HG03064 (cell line): Measurements from ENCODE around the gene PTH1R.
"Not testable (repeated sequence)": the region's sequence is repeated elsewhere in the genome, so short reads cannot be mapped to it uniquely, and the experiment has no call there.

ENCODE experiments used
- ATAC-seq: cut with Tn5 transposase; IDR thresholded peaks from one replicate; pipeline ENCODE4 v1.9.1; 2021; ENCODE audit warnings: low read depth; ENCODE audit not compliant: unreplicated experiment

PTH1R gene

GRCh38 chr3:46908986-46909534, 31.5 kb downstream of the PTH1R start:
- no peak for ATAC-seq

GRCh38 chr3:46909535-46910161, 32.1 kb downstream of the PTH1R start:
- no peak for ATAC-seq

- no peak for ATAC-seq
These were observed 32.7 kb downstream of the PTH1R start for GRCh38 chr3:46910166-46910760.

- not testable (repeated sequence) for ATAC-seq
These were observed 33.4 kb downstream of the PTH1R start for GRCh38 chr3:46910914-46911313.

- no peak for ATAC-seq
These were observed 35.5 kb downstream of the PTH1R start for GRCh38 chr3:46912986-46913385.

GRCh38 chr3:46913644-46914043, 36.1 kb downstream of the PTH1R start:
- ATAC-seq: no peak

- no peak for ATAC-seq
These were observed 37.3 kb downstream of the PTH1R start for GRCh38 chr3:46914849-46915248.

GRCh38 chr3:46915297-46915822, 37.8 kb downstream of the PTH1R start:
- ATAC-seq: no peak

- no peak for ATAC-seq
These were observed 38.8 kb downstream of the PTH1R start for GRCh38 chr3:46916278-46916677.

GRCh38 chr3:46916799-46917198, 39.3 kb downstream of the PTH1R start:
- ATAC-seq: no peak

GRCh38 chr3:46917257-46917656, 39.7 kb downstream of the PTH1R start:
- no peak for ATAC-seq

- no peak for ATAC-seq
These were observed 40.7 kb downstream of the PTH1R start for GRCh38 chr3:46918202-46918601.

- no peak for ATAC-seq
These were observed 41.1 kb downstream of the PTH1R start for GRCh38 chr3:46918634-46919033.

GRCh38 chr3:46921041-46921440, 43.5 kb downstream of the PTH1R start:
- no peak for ATAC-seq

- no peak for ATAC-seq
These were observed 44.4 kb downstream of the PTH1R start for GRCh38 chr3:46921871-46922271.

- ATAC-seq: no peak
These were observed 44.9 kb downstream of the PTH1R start for GRCh38 chr3:46922426-46922825.

GRCh38 chr3:46922871-46923558, 45.5 kb downstream of the PTH1R start:
- ATAC-seq: no peak

GRCh38 chr3:46923559-46924350, 46.2 kb downstream of the PTH1R start:
- no peak for ATAC-seq

GRCh38 chr3:46924921-46925584, 47.5 kb downstream of the PTH1R start:
- ATAC-seq: no peak

- ATAC-seq: no peak
These were observed 48.0 kb downstream of the PTH1R start for GRCh38 chr3:46925585-46925934.
